ENCODE measurements around the gene WDPCP.
"Not testable (repeated sequence)": the region's sequence is repeated elsewhere in the genome, so short reads cannot be mapped to it uniquely, and the experiment has no call there.

WDPCP gene

DNA sequence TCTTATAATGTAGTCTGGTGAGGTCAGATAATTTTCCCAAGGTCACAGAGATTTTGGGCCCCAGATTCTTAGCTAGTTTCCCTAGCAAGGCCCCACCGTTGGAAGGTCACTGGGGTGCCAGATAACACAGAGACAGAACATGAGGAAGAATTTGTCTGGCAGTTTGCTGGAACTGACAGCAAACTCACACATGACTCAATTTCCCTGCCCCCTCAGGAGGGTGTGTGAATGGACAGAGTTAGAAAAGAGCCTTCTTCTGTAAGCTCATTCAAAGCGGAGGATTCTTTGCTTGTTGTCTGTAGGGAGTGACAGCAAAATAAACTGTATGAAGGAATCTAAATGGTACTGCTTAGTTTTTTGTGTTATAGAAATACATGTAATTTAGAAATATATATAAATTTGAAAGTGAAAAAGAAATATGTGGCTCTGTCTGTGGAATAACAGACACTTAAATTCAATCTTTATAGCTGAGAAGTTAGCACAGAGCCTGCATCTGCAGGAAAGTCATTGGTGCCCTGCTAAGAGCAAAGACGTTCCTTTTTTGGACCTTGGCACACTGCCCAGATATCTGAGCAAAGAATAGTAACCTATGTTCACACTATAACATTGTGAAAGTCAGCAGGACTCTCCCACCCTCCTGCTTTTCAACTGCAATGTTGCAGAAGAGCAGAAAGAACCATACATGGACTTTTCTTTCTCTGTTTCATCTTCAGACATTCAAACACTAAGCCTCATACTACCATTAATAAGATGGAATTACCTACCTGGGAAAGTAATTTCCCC, 2.5 kb upstream of the WDPCP start:
- DNase-seq = no peak

DNA sequence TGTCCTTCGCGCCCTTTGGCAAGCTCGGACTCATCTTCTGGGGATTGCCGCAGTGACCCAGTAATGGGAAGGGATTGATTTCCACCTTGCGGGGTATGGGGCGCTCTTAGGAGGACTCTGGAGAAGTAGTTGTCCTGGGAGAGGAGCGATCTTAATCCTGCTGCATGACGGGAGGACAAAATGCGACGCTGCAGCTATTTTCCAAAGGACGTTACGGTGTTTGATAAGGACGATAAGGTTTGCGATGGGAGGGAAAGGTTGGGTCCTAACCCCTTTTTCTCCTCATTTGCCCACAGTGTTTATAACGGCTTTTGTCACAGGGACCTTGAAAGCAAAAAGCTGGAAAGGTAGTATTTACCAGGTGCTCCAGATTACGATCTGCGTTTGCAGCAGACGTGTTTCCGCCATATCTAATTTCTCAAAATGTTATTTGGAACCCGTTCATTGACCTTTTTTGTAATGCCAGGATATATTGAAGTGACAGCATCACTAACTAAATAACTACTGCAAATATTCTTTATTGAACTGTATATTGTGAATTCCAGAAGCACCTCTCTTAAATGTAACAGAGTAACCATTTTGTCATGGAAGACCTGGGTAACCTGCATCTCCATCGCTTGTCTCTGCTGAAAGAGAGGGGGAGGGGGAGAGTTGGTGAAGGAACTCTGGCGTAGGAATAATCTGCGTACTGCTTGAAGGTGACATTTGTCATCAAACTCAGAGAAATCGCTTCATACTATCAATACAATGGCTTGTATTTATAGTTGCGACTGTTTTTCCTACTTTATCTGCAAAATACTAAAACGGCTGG, 1.1 kb upstream of the WDPCP start:
- no peak for DNase-seq

DNA sequence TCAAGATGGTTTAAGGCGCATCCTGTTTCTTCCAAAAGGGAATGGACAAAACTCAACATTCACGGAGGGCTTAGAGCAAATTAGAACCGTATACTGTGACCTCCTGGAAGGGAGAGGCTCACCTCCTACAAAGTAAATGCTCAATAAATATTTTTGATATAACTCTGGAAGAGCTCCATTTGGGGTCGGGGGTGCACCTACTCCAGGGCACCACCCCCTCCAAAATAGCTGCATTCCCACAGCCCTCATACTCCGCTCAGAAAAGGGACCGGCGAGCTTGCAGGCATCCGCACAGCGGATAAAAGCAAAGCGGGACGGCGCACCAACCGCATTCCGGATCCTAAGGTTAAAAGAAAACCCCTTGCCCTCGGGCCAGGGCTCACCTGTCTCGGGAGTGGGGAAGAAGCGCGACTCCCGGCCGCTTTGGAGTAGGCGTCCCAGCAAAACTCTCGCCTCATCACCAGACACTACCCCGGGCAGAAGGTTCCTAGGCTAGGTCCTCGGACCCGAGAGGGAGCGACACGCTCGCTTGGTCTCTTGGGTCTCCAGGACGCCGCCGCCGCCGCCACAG, 378 bp downstream of the WDPCP start:
- no peak for DNase-seq

DNA sequence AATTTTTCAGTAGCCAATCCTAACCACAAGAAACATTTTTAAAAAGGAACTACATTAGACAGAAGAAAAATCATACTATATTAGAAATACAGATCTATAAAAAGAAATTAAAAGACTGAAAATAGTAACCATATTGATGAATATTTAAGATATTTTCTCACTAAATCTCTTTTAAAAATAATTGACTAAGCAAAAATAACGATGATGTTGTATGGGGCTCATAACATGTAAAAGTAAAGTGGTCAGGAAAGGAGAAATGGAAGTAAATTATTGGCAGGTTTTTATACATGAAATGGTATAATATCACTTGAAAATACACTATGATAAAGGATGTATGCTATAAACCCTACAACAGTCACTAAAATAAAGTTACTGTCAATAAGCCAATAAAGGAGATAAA, 5.4 kb downstream of the WDPCP start:
- no peak for DNase-seq

DNA sequence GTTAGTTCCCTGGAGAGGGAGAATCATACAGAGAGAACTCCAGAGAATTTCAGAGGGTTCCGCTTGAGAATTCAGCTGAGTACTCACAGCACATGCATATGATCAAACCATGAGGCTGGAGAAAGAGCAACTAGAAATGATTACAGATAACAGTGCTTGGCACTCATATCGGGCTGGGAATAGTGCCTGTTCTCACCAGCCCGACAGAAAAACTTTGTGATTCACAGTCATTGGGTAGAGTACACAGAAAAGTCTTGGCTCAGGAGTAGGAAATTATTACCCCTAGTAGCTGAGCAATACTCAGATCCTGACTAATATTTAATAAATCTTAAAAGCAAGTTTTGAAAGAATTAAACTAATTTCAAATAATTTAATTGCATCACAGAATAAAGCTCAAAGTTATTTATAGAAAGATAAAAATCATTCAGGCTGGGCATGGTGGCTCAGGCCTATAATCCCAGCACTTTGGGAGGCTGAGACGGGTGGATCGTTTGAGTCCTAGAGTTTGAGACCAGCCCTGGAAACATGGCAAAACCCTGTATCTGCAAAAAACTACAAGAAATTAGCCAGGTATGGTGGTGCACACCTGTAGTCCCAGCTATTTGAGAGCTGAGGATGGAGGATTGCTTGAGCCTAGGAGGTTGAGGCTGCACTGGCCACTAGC, 6.8 kb downstream of the WDPCP start:
- peak; percentile 41 for DNase-seq

DNA sequence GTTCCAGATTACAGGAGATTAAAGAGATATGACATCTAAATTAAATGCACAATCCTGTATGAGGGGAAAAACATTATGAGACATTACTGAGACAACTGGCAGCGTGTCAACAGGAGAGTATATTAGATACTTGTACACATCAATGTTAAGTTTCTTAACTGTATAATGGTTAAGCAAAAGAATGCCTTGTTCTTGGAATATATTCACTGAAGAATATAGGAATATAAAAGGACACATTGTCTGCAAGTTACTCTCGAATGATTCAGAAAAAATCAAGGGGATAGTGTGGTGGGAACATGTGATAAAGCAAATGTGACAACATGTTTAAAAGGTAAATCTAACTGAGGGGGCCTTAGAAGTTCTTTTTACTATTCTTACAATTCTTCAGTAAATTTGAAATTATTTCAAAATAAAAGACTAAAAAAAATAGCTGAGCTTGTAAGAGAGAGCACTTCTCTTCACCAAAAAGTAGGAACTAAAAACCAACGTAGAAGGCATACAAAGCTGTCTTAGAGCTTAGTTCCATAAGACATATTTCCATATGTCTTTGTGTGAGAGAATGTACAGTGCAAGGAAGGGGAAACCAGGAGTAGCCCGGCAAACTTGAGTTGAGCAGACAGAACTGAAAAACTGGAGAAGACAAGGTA, 7.5 kb downstream of the WDPCP start:
- no peak for DNase-seq

DNA sequence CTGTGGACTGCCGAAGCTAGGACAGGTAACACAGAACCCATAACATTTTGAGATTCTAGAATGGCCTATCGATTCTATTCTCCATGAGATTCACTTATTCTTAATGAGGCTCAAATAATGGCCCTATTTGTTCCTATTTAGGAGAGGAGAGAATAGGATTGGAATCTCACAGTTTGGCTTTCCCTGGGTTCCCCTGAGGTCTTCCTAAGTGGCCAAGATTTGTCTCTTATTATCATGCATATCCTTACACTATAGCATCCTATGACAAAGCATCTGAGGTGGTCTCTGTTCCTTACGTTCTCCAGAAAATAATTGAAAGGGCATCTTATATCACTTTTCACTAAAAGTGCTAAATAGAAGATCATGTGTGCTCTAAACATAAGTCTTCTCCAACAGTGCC, 9.5 kb downstream of the WDPCP start:
- DNase-seq = no peak

DNA sequence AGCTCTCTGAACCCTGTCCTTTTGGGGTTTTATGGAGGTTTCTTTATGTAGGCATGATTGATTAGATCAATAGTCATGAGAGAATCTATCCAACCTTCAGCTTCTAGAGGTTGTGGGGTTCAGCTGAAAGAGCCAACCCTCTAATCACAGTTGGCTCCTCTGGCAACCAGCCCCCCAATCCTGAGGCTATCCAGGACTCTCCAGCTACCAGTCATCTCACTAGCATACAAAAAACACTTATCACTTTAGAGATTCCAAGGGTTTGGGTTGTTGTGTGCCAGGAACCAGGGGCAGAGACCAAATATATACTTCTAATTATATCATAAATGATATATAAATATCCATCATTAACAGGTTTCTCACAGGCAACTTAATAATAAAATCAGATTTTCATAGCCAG, 11.7 kb downstream of the WDPCP start:
- DNase-seq = no peak

DNA sequence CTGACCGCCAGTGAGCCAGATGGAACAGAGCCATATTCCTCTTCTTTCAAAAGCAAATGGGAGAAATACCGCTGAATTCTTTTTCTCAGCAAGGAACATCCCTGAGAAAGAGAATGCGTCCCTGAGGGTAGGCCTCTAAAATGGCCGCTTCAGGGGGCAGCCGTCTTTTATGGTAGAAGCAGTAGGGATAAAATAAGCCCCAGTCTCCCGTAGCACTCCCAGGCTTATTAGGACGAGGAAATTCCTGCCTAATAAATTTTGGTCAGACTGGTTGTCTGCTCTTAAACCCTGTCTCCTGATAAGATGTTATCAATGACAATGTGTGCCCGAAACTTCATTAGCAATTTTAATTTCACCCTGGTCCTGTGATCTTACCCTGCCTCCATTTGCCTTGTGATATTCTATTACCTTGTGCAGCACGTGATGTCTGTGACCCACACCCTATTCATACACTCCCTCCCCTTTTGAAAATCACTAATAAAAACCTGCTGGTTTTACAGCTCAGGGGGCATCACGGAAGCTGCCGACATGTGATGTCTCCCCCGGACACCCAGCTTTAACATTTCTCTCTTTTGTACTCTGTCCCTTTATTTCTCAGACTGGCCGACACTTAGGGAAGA, 14.4 kb downstream of the WDPCP start:
- DNase-seq = not testable (repeated sequence)

DNA sequence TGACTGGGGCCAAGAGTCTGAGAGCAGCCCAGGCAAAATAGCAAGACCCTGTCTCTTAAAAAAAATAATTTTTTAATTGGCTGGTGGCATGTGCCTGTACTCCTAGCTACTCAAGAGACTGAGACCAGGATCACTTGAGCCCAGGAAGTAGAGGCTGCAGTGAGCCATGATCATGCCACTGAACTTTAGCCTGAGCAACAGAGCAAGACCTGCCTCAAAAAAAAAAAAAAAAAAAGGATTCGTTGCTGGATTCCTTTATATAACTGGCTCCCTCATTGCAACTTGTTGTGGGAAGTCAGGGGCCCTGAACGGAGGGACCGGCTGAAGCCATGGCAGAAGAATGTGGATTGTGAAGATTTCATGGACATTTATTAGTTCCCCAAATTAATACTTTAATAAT, 15.3 kb downstream of the WDPCP start:
- DNase-seq = not testable (repeated sequence)

DNA sequence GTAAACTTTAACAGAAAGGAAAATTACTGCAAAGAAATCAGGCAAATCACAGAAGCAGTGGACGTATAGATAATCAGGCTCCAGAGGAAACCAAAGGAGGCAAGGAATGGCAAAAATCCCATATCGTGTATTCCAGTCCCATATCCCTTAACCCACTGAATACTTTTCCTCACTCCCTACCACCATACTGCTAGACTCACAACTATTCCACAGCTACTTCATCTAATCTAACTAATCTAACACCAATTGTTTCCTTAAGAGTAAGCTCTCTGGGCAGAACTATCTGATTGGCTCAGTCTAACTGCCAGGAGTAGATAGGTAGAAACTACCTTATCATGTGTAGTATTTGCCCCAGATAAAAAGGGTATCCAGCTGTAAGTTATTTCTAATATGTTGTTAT, 16.3 kb downstream of the WDPCP start:
- DNase-seq = no peak

DNA sequence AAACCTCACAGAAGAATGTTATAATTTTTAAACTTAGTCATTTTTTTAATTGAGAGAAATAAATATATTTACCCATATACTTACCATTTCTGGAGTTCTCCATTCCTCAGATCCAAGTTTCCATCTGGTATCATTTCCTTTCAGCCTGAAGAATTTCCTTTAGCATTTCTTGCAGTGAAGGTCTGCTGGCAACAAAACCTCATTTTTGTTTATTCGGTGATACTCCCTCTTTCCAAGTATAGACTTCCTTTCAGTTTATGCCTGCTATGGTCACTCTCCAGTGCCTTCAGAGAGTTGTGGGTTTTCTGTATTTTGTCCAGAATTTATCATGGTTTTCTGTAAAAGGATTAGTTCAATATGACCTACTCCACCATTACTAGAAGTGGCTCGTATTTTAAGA, 17.0 kb downstream of the WDPCP start:
- no peak for DNase-seq

DNA sequence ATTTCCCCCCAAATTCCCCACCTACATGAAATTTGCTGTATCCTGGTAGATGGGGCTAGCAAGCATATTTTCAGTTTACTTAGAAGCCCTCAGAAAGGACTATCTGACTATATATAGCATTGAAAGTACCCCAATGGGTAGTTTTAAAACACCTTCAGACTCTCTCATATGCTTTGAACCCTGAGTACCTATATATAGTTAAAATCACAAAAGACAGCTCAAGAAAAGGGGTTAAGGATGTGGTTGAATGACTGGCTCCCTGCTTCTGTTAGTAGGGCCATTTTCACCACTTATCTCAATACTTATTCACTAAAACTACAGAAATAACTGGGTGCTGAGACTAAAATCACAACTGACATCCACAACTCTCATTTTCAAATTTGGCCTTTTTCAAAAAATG, 18.5 kb downstream of the WDPCP start:
- DNase-seq = no peak

DNA sequence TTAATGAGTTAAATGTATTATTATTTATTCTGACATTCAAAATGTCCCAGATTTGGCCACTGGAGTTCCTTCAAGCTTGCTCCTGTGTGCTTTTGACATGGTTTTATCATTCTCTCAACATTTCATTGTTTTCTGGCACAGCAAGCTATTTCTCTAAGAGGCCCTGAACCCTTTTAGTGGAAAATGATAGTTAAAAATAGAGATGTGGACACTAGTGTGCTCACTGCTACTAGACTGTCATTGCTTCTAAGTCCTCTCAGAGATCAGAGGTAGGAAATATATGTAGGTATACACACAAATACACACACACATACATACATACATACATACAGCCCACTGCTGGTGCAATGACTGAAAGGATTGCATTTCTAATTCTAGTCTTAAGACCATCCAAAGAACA, 25.5 kb downstream of the WDPCP start:
- no peak for DNase-seq

DNA sequence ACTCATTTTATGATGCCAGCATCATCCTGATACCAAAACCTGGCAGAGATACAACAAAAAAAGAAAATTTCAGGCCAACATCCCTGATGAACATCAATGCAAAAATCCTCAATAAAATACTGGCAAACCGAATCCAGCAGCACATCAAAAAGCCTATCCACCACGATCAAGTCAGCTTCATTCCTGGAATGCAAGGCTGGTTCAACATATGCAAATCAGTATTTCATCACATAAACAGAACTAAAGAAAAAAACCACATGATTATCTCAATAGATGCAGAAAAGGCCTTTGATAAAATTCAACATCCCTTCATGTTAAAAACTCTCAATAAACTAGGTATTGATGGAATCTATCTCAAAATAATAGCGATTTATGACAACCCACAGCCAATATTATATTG, 29.4 kb downstream of the WDPCP start:
- DNase-seq = not testable (repeated sequence)

DNA sequence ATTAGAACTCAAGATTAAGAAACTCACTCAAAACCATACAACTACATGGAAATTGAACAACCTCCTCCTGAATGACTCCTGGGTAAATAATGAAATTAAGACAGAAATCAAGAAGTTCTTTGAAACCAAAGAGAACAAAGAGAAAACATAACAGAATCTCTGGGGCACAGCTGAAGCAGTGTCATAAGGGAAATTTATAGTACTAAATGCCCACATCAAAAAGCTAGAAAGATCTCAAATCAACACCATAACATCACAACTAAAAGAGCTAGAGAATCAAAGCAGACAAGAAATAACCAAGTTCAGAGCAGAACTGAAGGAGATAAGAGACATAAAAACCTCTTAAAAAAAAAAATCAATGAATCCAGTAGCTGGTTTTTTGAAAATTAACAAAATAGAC, 30.5 kb downstream of the WDPCP start:
- not testable (repeated sequence) for DNase-seq

DNA sequence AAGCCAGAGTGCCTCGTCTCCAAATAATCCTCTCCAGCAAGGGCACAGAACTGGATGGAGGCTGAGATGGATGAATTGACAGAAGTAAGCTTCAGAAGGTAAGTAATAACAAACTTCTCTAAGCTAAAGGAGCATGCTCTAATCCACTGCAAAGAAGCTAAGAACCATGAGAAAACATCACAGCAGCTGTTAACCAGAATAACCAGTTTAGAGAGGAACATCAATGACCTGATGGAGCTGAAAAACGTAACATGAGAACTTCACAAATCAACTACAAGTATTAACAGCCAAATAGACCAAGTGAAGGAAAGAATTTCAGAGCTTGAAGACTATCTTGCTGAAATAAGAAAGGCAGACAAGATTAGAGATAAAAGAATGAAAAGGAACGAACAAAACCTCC, 32.3 kb downstream of the WDPCP start:
- no peak for DNase-seq

DNA sequence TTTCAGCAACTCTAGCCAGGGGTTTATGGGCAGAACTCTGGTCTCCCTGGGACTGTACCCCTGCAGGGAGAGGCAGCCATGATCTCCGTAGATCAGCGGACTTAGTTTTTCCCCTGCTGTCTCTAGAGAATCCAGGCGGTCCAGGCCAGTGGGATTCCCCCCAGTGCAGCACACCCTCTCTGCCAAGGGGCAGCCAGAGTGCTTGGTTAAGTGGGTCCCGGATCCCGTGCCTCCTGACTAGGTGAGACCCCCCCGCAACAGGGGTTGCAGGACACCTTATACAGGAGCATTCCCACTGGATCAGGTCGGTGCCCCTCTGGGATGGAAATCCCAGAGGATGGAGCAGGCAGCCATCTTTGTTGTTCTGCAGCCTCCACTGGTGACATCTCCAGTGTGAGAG, 33.0 kb downstream of the WDPCP start:
- no peak for DNase-seq

DNA sequence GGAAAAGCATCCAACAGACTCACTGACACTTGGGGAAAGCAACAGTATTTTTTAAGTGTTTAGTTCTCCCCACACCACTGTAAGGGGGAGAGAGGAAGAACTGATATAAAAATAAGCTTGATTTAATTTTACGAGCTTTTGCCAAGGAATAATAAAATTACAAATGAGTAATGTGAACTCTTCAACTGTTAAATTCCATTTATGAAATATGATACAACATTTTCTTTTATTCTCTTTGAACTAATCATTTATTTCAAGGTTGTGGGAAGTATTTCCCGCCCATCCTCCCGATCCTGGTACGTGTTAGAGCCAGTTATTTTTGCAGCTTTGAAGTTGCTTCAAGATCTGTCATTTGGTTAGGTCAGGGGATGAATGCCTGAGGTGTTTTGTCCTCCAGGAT, 35.2 kb downstream of the WDPCP start:
- no peak for DNase-seq

DNA sequence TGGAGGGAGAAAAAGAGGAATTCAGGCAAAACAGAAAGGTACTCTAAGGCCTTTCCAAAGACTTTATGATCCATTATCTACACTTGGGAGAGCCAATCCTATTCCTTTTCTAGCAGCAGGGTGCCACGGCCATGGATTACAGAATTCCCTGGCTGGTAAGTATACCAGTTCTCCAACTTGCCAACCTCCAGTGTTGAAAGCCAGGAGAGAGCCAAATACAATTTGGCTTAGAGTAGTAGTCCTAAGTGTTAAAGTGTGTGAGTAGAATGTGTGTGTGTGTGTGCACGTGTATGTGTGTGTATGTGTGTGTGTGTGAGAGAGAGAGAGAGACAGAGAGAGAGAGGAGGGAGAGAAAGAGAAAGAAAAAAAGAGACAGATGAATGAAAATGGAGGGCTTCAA, 43.3 kb downstream of the WDPCP start:
- peak; percentile 20 for DNase-seq

DNA sequence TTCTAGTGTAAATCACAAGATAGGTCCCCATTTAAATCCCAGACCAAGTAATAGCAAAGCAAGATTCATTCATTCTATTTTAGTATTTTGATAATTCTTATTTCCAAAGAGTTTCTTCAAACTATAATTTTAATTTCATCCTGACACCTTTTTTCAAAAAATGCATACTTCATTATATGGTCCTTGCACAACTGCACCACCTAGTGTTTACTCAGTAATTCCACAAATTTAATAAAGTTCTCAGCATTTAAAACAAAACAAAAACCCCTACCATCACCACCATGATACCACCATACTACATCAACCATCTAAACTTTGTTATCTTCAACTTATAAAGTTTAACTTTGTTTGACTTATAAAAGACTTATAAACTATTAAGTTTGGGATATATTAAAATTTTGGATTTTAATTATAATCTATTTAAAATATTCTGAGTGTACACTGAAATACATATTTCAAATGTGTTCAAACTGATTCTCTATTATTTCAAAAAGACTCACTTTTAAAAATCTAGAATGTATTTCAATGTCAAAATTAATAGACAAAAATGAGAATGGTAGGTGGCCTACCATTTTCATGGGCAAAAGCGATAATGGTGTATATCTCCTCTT, 44.2 kb downstream of the WDPCP start:
- DNase-seq = peak; percentile 44

All from NCI-H446 treated with DMSO at 0.1 percent for 48 hours (cell line).